Measurements from ENCODE around the gene PPP1R11. TPM values are rescaled to one million over a fixed set of nuclear protein-coding genes. Genes with fewer than 3 reads are reported as not detected.

PPP1R11 gene
- total RNA-seq, 4 donors from 2014 or later = 50.7 to 64.7 (median 60.2) TPM

GRCh38 chr6:30101444-30102413 lies 34.7 kb downstream of the PPP1R11 start:
- peak overlapping the region; percentile 73 to 79 (median 74) for H3K27ac ChIP-seq (replicated peaks in 1 of 4)
- peak overlapping the region; percentile 48 to 64 (median 50) for H3K4me3 ChIP-seq
- H3K4me1 ChIP-seq = peaks cover 32 to 40% (median 37%) of the 10 kb centered on the region in 4 donors
- 4% methylated on average over 20 of the region's 51 CpGs for WGBS
- peaks cover 7 to 60% (median 30%) of the 10 kb centered on the region in 4 donors for H3K27me3 ChIP-seq
- H3K9me3 ChIP-seq = no peaks in the 10 kb centered on the region
- DNase-seq (ENCODE audit: extremely low spot score) = peak; percentile 93
- no peaks in the 10 kb centered on the region for H3K36me3 ChIP-seq
- TF ChIP-seq POLR2AphosphoS5 (IDR thresholded peaks at IDR 0.05) (peak; percentile 74 to 78), EP300 (IDR thresholded peaks at IDR 0.05) (no peak), CTCF (IDR thresholded peaks at IDR 0.05) (peak in 2 of 3 experiments; percentile 6 to 20), POLR2A (IDR thresholded peaks at IDR 0.05; ENCODE audit: low read depth) (peak; percentile 17)
- intact Hi-C loops (cut with DNase I) = loop anchor here (5.0 kb wide), 1 partner anchor 34 kb away; the partner anchor contains the start of gene PPP1R11

GRCh38 chr6:30102414-30102969 lies 35.5 kb downstream of the PPP1R11 start:
- Histone ChIP-seq H3K9me3 (no peaks in the 10 kb centered on the region), H3K27me3 (peaks cover 7 to 60% (median 27%) of the 10 kb centered on the region in 4 donors), H3K4me1 (peaks cover 32 to 40% (median 37%) of the 10 kb centered on the region in 4 donors), H3K27ac (replicated peaks in 1 of 4) (peak overlapping the region; percentile 73 to 79 (median 74)), H3K4me3 (peak overlapping the region; percentile 48 to 64 (median 50)), H3K36me3 (no peaks in the 10 kb centered on the region)
- TF ChIP-seq EP300 (IDR thresholded peaks at IDR 0.05) (no peak), CTCF (IDR thresholded peaks at IDR 0.05) (no peak), POLR2AphosphoS5 (IDR thresholded peaks at IDR 0.05) (no peak), POLR2A (IDR thresholded peaks at IDR 0.05; ENCODE audit: low read depth) (no peak)
- 46% methylated on average over 13 of the region's 15 CpGs for WGBS
- DNase-seq (ENCODE audit: extremely low spot score) = no peak
- intact Hi-C loops (cut with DNase I) = loop anchor here (5.0 kb wide), 1 partner anchor 35 kb away; the partner anchor contains the start of gene PPP1R11

GRCh38 chr6:30102970-30103871 lies 36.2 kb downstream of the PPP1R11 start:
- peak overlapping the region; percentile 43 to 64 (median 47) for H3K4me3 ChIP-seq
- peaks cover 32 to 40% (median 37%) of the 10 kb centered on the region in 4 donors for H3K4me1 ChIP-seq
- 5% methylated on average over 36 of the region's 36 CpGs for whole genome bisulfite sequencing
- H3K36me3 ChIP-seq = no peaks in the 10 kb centered on the region
- H3K27ac ChIP-seq (replicated peaks in 1 of 4) = peak overlapping the region; percentile 73 to 79 (median 74)
- H3K9me3 ChIP-seq = no peaks in the 10 kb centered on the region
- peak; percentile 97 for DNase-seq (ENCODE audit: extremely low spot score)
- TF ChIP-seq POLR2AphosphoS5 (IDR thresholded peaks at IDR 0.05) = peak; percentile 16 to 57
- TF ChIP-seq CTCF (IDR thresholded peaks at IDR 0.05) = peak; percentile 82 to 95 (median 93)
- no peak for TF ChIP-seq EP300 (IDR thresholded peaks at IDR 0.05)
- intact Hi-C loops (cut with DNase I) = loop anchor here (1.0 to 5.0 kb wide), 2 partner anchors 28 to 36 kb away; partner anchors contain the start of gene PPP1R11
- H3K27me3 ChIP-seq = peaks cover 7 to 58% (median 22%) of the 10 kb centered on the region in 4 donors

GRCh38 chr6:30103872-30104179 lies 36.8 kb downstream of the PPP1R11 start:
- 58% methylated on average over 3 of the region's 3 CpGs for WGBS
- H3K4me1 ChIP-seq = peaks cover 32 to 40% (median 37%) of the 10 kb centered on the region in 4 donors

More at GRCh38 chr6:30103872-30104179, 36.8 kb downstream of the PPP1R11 start:
- H3K9me3 ChIP-seq = no peaks in the 10 kb centered on the region
- H3K4me3 ChIP-seq = peak overlapping the region; percentile 43 to 64 (median 47)
- no peak for DNase-seq (ENCODE audit: extremely low spot score)
- H3K27ac ChIP-seq (replicated peaks in 1 of 4) = no peak overlapping the region
- no peak for TF ChIP-seq POLR2A (IDR thresholded peaks at IDR 0.05; ENCODE audit: low read depth)
- TF ChIP-seq POLR2AphosphoS5 (IDR thresholded peaks at IDR 0.05) = no peak
- no peak for TF ChIP-seq EP300 (IDR thresholded peaks at IDR 0.05)
- no peak for TF ChIP-seq CTCF (IDR thresholded peaks at IDR 0.05)
- H3K36me3 ChIP-seq = no peaks in the 10 kb centered on the region
- peaks cover 7 to 57% (median 19%) of the 10 kb centered on the region in 4 donors for H3K27me3 ChIP-seq
- intact Hi-C loops (cut with DNase I) = loop anchor here (1.0 to 5.0 kb wide), 2 partner anchors 27 to 37 kb away; partner anchors contain the start of gene PPP1R11

Data from esophagus muscularis mucosa (tissue), 4 donors.